IMR-90 (cell line): ENCODE results near the gene IFI44. TPM values are rescaled to one million over a fixed set of nuclear protein-coding genes. Genes with fewer than 3 reads are reported as not detected.

Experiments
- ATAC-seq: fragments of 200-7000 bp; cut with Tn5 transposase; 2 replicates; pipeline ENCODE4 v1.9.1; 2020; ENCODE audit warnings: low read depth, mild to moderate bottlenecking, moderate library complexity
- BruUV-seq: library from RNA; stranded (reverse); fragments of 400-500 nt; replicated peaks from 2 replicates; lab custom pipeline; 2021; lab: Mats Ljungman, UMichigan
- CTCF ChIA-PET: fragments of 300-600 bp; formaldehyde crosslinking; extraction: SDS; loops from one replicate; lab custom pipeline; 2021; ENCODE audit warnings: antibody characterized with exemption; lab: Yijun Ruan, JAX
- POLR2A ChIA-PET: fragments of 300-600 bp; sonication (Branson Sonifier 250); formaldehyde crosslinking; loops from one replicate; lab custom pipeline; 2022; ENCODE audit warnings: antibody characterized with exemption; ENCODE audit not compliant: unreplicated experiment; lab: Charles Lee
- DNase-seq: peaks from one replicate; pipeline ENCODE4 v3.0.0; 2013
- H2AFZ ChIP-seq: replicated peaks from 2 replicates; pipeline ENCODE3; 2013; ENCODE audit warnings: low read length, mild to moderate bottlenecking; ENCODE audit not compliant: poor library complexity
- H2AK5ac ChIP-seq: 2 replicates; pipeline ENCODE4 v1.6.1; 2013; ENCODE audit warnings: low read depth, low read length, inconsistent platforms
- H2AK9ac ChIP-seq: replicated peaks from 2 replicates; pipeline ENCODE3; 2013; ENCODE audit warnings: mild to moderate bottlenecking, low read depth, low read length, moderate library complexity; ENCODE audit not compliant: poor library complexity
- H2BK120ac ChIP-seq: 2 replicates; pipeline ENCODE4 v1.6.1; 2013; ENCODE audit warnings: low read depth, low read length, inconsistent platforms
- H2BK15ac ChIP-seq: 3 replicates; pipeline ENCODE4 v1.6.1; 2013; ENCODE audit warnings: low read depth, low read length, inconsistent platforms
- H2BK20ac ChIP-seq: 2 replicates; pipeline ENCODE4 v1.6.1; 2013; ENCODE audit warnings: low read depth, mild to moderate bottlenecking, inconsistent platforms, low read length, moderate library complexity
- H2BK5ac ChIP-seq: 2 replicates; pipeline ENCODE4 v1.6.1; 2013; ENCODE audit warnings: mild to moderate bottlenecking, low read depth, low read length, inconsistent platforms; ENCODE audit not compliant: poor library complexity, severe bottlenecking
- H3K14ac ChIP-seq: replicated peaks from 2 replicates; pipeline ENCODE4 v1.6.1; 2013; ENCODE audit warnings: low read depth, low read length, inconsistent platforms
- H3K18ac ChIP-seq: 2 replicates; pipeline ENCODE4 v1.6.1; 2013; ENCODE audit warnings: low read depth, low read length, control low read depth
- H3K23ac ChIP-seq: 2 replicates; pipeline ENCODE4 v1.6.1; 2013; ENCODE audit warnings: low read depth, low read length, inconsistent platforms
- H3K27ac ChIP-seq: 2 replicates; pipeline ENCODE4 v1.5.1; 2013; ENCODE audit warnings: mild to moderate bottlenecking, control low read depth, low read length; ENCODE audit not compliant: insufficient read depth
- H3K27me3 ChIP-seq: 2 replicates; pipeline ENCODE4 v1.6.1; 2013; ENCODE audit warnings: low read length; ENCODE audit not compliant: control insufficient read depth, insufficient read depth
- H3K36me3 ChIP-seq: 2 replicates; pipeline ENCODE4 v1.6.1; 2013; ENCODE audit warnings: low read length, mixed read lengths; ENCODE audit not compliant: control insufficient read depth, insufficient read depth
- H3K4ac ChIP-seq: 2 replicates; pipeline ENCODE4 v1.6.1; 2013; ENCODE audit warnings: low read depth, low read length, inconsistent platforms
- H3K4me1 ChIP-seq: 2 replicates; pipeline ENCODE4 v1.6.1; 2013; ENCODE audit warnings: low read length, mixed read lengths; ENCODE audit not compliant: control insufficient read depth, insufficient read depth
- H3K4me2 ChIP-seq: 2 replicates; pipeline ENCODE4 v1.6.1; 2013; ENCODE audit warnings: low read depth, mild to moderate bottlenecking, control low read depth, low read length, moderate library complexity
- H3K4me3 ChIP-seq: 2 replicates; pipeline ENCODE4 v1.5.1; 2013; ENCODE audit warnings: low read depth, mild to moderate bottlenecking, control low read depth, low read length, moderate library complexity; ENCODE audit not compliant: insufficient read depth
- H3K56ac ChIP-seq: 2 replicates; pipeline ENCODE4 v1.6.1; 2013; ENCODE audit warnings: low read length, inconsistent platforms; ENCODE audit not compliant: insufficient read depth; ENCODE audit errors: extremely low read depth
- H3K79me1 ChIP-seq, 2 experiments: 2 replicates each; pipeline ENCODE4 v1.6.1; 2013; ENCODE audit warnings: low read length in 2 of 2, inconsistent platforms in 1 of 2, low read depth in 1 of 2
- H3K9ac ChIP-seq: 2 replicates; pipeline ENCODE4 v1.6.1; 2013; ENCODE audit warnings: low read depth, low read length, control low read depth
- H3K9me1 ChIP-seq: 2 replicates; pipeline ENCODE4 v1.6.1; 2013; ENCODE audit warnings: low read length, inconsistent platforms; ENCODE audit not compliant: insufficient read depth
- H3K9me3 ChIP-seq: 2 replicates; pipeline ENCODE4 v1.6.1; 2013; ENCODE audit warnings: low read length; ENCODE audit not compliant: control insufficient read depth, insufficient read depth
- H4K20me1 ChIP-seq: 2 replicates; pipeline ENCODE4 v1.6.1; 2013; ENCODE audit warnings: low read length, inconsistent platforms; ENCODE audit not compliant: insufficient read depth
- H4K5ac ChIP-seq: 2 replicates; pipeline ENCODE4 v1.6.1; 2013; ENCODE audit warnings: mild to moderate bottlenecking, low read depth, low read length, control low read depth
- H4K8ac ChIP-seq, 2 experiments: 2 replicates each; pipeline ENCODE4 v1.6.1; 2013; ENCODE audit warnings: low read depth in 2 of 2, low read length in 2 of 2, control low read depth in 1 of 2, inconsistent platforms in 1 of 2
- H4K91ac ChIP-seq: 2 replicates; pipeline ENCODE4 v1.6.1; 2013; ENCODE audit warnings: low read depth, low read length, inconsistent platforms; ENCODE audit not compliant: insufficient read depth
- BHLHE40 ChIP-seq: fragments of 150-350 bp; IDR thresholded peaks from 2 replicates; pipeline ENCODE4 v1.6.1; 2016; ENCODE audit warnings: mild to moderate bottlenecking, low read depth, low read length
- CEBPB ChIP-seq: IDR thresholded peaks from 2 replicates; pipeline ENCODE4 v1.6.1; 2012; ENCODE audit warnings: low read depth, low read length, improper control_type of control experiment
- CHD1 ChIP-seq: IDR thresholded peaks from 2 replicates; pipeline ENCODE4 v1.6.1; 2012; ENCODE audit warnings: low read depth, low read length, improper control_type of control experiment
- ELK1 ChIP-seq: fragments of 150-350 bp; IDR thresholded peaks from 2 replicates; pipeline ENCODE4 v1.6.1; 2016; ENCODE audit warnings: low read depth, mild to moderate bottlenecking, low read length, moderate library complexity, borderline replicate concordance
- FOS ChIP-seq: fragments of 150-350 bp; IDR thresholded peaks from 2 replicates; pipeline ENCODE4 v1.6.1; 2016; ENCODE audit warnings: low read depth, low read length
- MAFK ChIP-seq: IDR thresholded peaks from 2 replicates; pipeline ENCODE4 v1.6.1; 2012; ENCODE audit warnings: low read depth, low read length, improper control_type of control experiment
- MAZ ChIP-seq: IDR thresholded peaks from 2 replicates; pipeline ENCODE4 v1.6.1; 2012; ENCODE audit warnings: low read depth, mild to moderate bottlenecking, low read length, improper control_type of control experiment, moderate library complexity, borderline replicate concordance
- MXI1 ChIP-seq: IDR thresholded peaks from 2 replicates; pipeline ENCODE4 v1.6.1; 2012; ENCODE audit warnings: low read depth, mild to moderate bottlenecking, low read length, moderate library complexity, borderline replicate concordance
- NFE2L2 ChIP-seq: fragments of 150-350 bp; IDR thresholded peaks from 2 replicates; pipeline ENCODE4 v1.6.1; 2016; ENCODE audit warnings: low read depth, mild to moderate bottlenecking, low read length
- POLR2A ChIP-seq: IDR thresholded peaks from 2 replicates; pipeline ENCODE4 v1.6.1; 2012; ENCODE audit warnings: mild to moderate bottlenecking, low read depth, low read length
- RAD21 ChIP-seq: IDR thresholded peaks from 2 replicates; pipeline ENCODE4 v1.6.1; 2012; ENCODE audit warnings: low read length, improper control_type of control experiment
- RCOR1 ChIP-seq: IDR thresholded peaks from 2 replicates; pipeline ENCODE4 v1.6.1; 2012; ENCODE audit warnings: mild to moderate bottlenecking, low read length, improper control_type of control experiment; ENCODE audit not compliant: insufficient replicate concordance
- RFX5 ChIP-seq: IDR thresholded peaks from 2 replicates; pipeline ENCODE4 v1.8.0; 2012; ENCODE audit warnings: low read depth, mild to moderate bottlenecking, low read length, moderate library complexity
- SMC3 ChIP-seq: fragments of 150-350 bp; IDR thresholded peaks from 2 replicates; pipeline ENCODE4 v1.6.1; 2016; ENCODE audit warnings: low read depth, mild to moderate bottlenecking, antibody characterized with exemption, low read length, moderate library complexity
- WGBS, 2 experiments: methylation state at CpG; one replicate each; pipeline versions ENCODE4 v1.1.5 to v1.1.7; 2013; ENCODE audit warnings: missing lambda C conversion rate in 2 of 2; ENCODE audit not compliant: insufficient read length in 1 of 2; ENCODE audit errors: extremely low coverage in 2 of 2; 5-methylcytosine and 5-hydroxymethylcytosine counted together
- dilution Hi-C: fragments of 300-500 bp; cut with HindIII; formaldehyde crosslinking; loops from one replicate; pipeline ENCODE4 v1.14.3; 2018; ENCODE audit warnings: low sequenced_read_pairs; ENCODE audit not compliant: unreplicated experiment
- in situ Hi-C: fragments of 300-500 bp; cut with MboI; formaldehyde crosslinking; loops from 3 replicates; pipeline ENCODE4 v1.14.3; 2019; ENCODE audit warnings: low sequenced_read_pairs, inconsistent platforms, mixed read lengths
- intact Hi-C: fragments of 100-400 bp; cut with micrococcal nuclease; formaldehyde crosslinking; loops from 2 replicates; pipeline ENCODE4 v1.10.0; 2022
- polyA plus RNA-seq, 3 experiments: library from polyadenylated mRNA; depleted of rRNA; stranded (reverse); fragments of >200 nt; gene quantifications; 2 replicates each; pipeline ENCODE4 v1.2.3, GENCODE V29; 2012; ENCODE audit warnings: low replicate concordance in 1 of 3
- total RNA-seq: library from RNA; depleted of rRNA; stranded (reverse); fragments of >200 nt; gene quantifications from 2 replicates; pipeline ENCODE4 v1.2.3, GENCODE V29; 2012
- TF ChIP-seq, protein P1 (sequence below): conservative IDR thresholded peaks from 2 replicates; pipeline ENCODE4 v1.5.1; 2012; ENCODE audit warnings: mild to moderate bottlenecking, low read depth, low read length, improper control_type of control experiment
- TF ChIP-seq, protein P2 (sequence below): fragments of 150-350 bp; IDR thresholded peaks from 2 replicates; pipeline ENCODE4 v1.6.1; 2017; ENCODE audit warnings: mild to moderate bottlenecking, antibody characterized with exemption, low read length, low read depth

The IFI44 gene
- total and polyA plus RNA-seq, 2 of the 4 experiments (the other 2 are of a cell fraction): 2.2 to 2.7 TPM

GRCh38 chr1:78604643-78605042 is 45.0 kb upstream of the IFI44 start:
- H2BK15ac ChIP-seq: no peak overlapping the region
- H2BK120ac ChIP-seq: no peak overlapping the region
- H3K27ac ChIP-seq: no peak overlapping the region
- H3K79me1 ChIP-seq: no peaks in the 10 kb centered on the region
- H4K91ac ChIP-seq: no peak overlapping the region
- H3K9me1 ChIP-seq: no peaks in the 10 kb centered on the region
- no peak overlapping the region for H3K4me3 ChIP-seq
- no peak overlapping the region for H3K4ac ChIP-seq
- no peaks in the 10 kb centered on the region for H4K20me1 ChIP-seq
- dilution Hi-C loops (loop anchor here (10.0 kb wide), 1 partner anchor 460 kb away; no protein-coding TSS in a partner anchor), intact Hi-C loops (loop anchor here (10.0 kb wide), 1 partner anchor 260 kb away; no protein-coding TSS in a partner anchor), in situ Hi-C loops (loop anchor here (5.0 kb wide), 1 partner anchor 472 kb away; no protein-coding TSS in a partner anchor)
- no peak for DNase-seq
- H3K9me3 ChIP-seq: no peaks in the 10 kb centered on the region
- no TSS peak for BruUV-seq
- ChIA-PET CTCF (no interaction called here), POLR2A (no interaction called here)
- no peak for ATAC-seq
- no peak overlapping the region for H3K18ac ChIP-seq
- H3K36me3 ChIP-seq: no peaks in the 10 kb centered on the region
- H2AK5ac ChIP-seq: no peak overlapping the region
- H2AFZ ChIP-seq: no peak overlapping the region
- no peak overlapping the region for H3K9ac ChIP-seq
- H3K56ac ChIP-seq: no peak overlapping the region
- no CpG with 5 or more reads among the region's 5 CpGs for WGBS, 2 experiments
- H2BK5ac ChIP-seq: no peak overlapping the region
- H3K23ac ChIP-seq: no peak overlapping the region
- H3K14ac ChIP-seq: no peak overlapping the region
- no peak overlapping the region for H4K5ac ChIP-seq
- no peak overlapping the region for H2AK9ac ChIP-seq
- H3K4me2 ChIP-seq: no peak overlapping the region
- H3K4me1 ChIP-seq: 0 out of 2 replicates have a peak, but pooled peaks cover 2% of the 10 kb centered on the region
- no peak for TF ChIP-seq MAFK
- no peak for TF ChIP-seq SMC3
- no peak for TF ChIP-seq POLR2A
- TF ChIP-seq, protein P1, sequence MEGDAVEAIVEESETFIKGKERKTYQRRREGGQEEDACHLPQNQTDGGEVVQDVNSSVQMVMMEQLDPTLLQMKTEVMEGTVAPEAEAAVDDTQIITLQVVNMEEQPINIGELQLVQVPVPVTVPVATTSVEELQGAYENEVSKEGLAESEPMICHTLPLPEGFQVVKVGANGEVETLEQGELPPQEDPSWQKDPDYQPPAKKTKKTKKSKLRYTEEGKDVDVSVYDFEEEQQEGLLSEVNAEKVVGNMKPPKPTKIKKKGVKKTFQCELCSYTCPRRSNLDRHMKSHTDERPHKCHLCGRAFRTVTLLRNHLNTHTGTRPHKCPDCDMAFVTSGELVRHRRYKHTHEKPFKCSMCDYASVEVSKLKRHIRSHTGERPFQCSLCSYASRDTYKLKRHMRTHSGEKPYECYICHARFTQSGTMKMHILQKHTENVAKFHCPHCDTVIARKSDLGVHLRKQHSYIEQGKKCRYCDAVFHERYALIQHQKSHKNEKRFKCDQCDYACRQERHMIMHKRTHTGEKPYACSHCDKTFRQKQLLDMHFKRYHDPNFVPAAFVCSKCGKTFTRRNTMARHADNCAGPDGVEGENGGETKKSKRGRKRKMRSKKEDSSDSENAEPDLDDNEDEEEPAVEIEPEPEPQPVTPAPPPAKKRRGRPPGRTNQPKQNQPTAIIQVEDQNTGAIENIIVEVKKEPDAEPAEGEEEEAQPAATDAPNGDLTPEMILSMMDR: no peak
- TF ChIP-seq NFE2L2: no peak
- TF ChIP-seq RCOR1: no peak
- no peak for TF ChIP-seq CHD1
- no peak for TF ChIP-seq MXI1
- TF ChIP-seq RAD21: no peak
- no peak for TF ChIP-seq BHLHE40
- TF ChIP-seq, protein P2, sequence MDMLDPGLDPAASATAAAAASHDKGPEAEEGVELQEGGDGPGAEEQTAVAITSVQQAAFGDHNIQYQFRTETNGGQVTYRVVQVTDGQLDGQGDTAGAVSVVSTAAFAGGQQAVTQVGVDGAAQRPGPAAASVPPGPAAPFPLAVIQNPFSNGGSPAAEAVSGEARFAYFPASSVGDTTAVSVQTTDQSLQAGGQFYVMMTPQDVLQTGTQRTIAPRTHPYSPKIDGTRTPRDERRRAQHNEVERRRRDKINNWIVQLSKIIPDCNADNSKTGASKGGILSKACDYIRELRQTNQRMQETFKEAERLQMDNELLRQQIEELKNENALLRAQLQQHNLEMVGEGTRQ: no peak
- TF ChIP-seq RFX5: no peak
- no peak for TF ChIP-seq ELK1
- TF ChIP-seq CEBPB: no peak
- TF ChIP-seq MAZ: no peak
- no peak for TF ChIP-seq FOS
- H2BK20ac ChIP-seq: no peak overlapping the region
- no peaks in the 10 kb centered on the region for H3K27me3 ChIP-seq
- no peak overlapping the region for H4K8ac ChIP-seq
